Activated naive CD4-positive, alpha-beta T cell treated with anti-CD3 and anti-CD28 coated beads, Interleukin-2, amount 50 U/mL, for 24 hours (primary cell): ENCODE data around the gene LECT2.

Source experiments
- H3K27ac Mint-ChIP-seq: one replicate; pipeline ENCODE4 v1.8.0; 2021; ENCODE audit warnings: mild to moderate bottlenecking, mixed read lengths
- H3K27me3 Mint-ChIP-seq: one replicate; pipeline ENCODE4 v1.8.0; 2021; ENCODE audit warnings: mixed read lengths
- H3K36me3 Mint-ChIP-seq: one replicate; pipeline ENCODE4 v1.8.0; 2021; ENCODE audit warnings: mixed read lengths
- H3K4me1 Mint-ChIP-seq: one replicate; pipeline ENCODE4 v1.8.0; 2021; ENCODE audit warnings: mixed read lengths
- H3K4me3 Mint-ChIP-seq: one replicate; pipeline ENCODE4 v1.8.0; 2021; ENCODE audit warnings: mild to moderate bottlenecking, mixed read lengths
- H3K9me3 Mint-ChIP-seq: one replicate; pipeline ENCODE4 v1.8.0; 2021; ENCODE audit warnings: mixed read lengths

Gene LECT2

GRCh38 chr5:135930029-135930948 is 24.5 kb downstream of the LECT2 start:
- H3K27me3 Mint-ChIP-seq = peaks cover 30% of the 10 kb centered on the region
- H3K4me1 Mint-ChIP-seq = no peaks in the 10 kb centered on the region
- peaks cover 2% of the 10 kb centered on the region for H3K36me3 Mint-ChIP-seq
- H3K27ac Mint-ChIP-seq = no peak overlapping the region
- peaks cover 4% of the 10 kb centered on the region for H3K9me3 Mint-ChIP-seq
- no peak overlapping the region for H3K4me3 Mint-ChIP-seq

GRCh38 chr5:135921388-135921787 is 33.4 kb downstream of the LECT2 start:
- no peaks in the 10 kb centered on the region for H3K9me3 Mint-ChIP-seq
- no peak overlapping the region for H3K27ac Mint-ChIP-seq
- H3K36me3 Mint-ChIP-seq = no peaks in the 10 kb centered on the region
- peaks cover 13% of the 10 kb centered on the region for H3K27me3 Mint-ChIP-seq
- H3K4me3 Mint-ChIP-seq = no peak overlapping the region
- no peaks in the 10 kb centered on the region for H3K4me1 Mint-ChIP-seq

GRCh38 chr5:135920199-135920598 is 34.6 kb downstream of the LECT2 start:
- no peaks in the 10 kb centered on the region for H3K9me3 Mint-ChIP-seq
- no peaks in the 10 kb centered on the region for H3K4me1 Mint-ChIP-seq
- H3K36me3 Mint-ChIP-seq = no peaks in the 10 kb centered on the region
- peaks cover 13% of the 10 kb centered on the region for H3K27me3 Mint-ChIP-seq
- H3K27ac Mint-ChIP-seq = no peak overlapping the region
- H3K4me3 Mint-ChIP-seq = no peak overlapping the region

- no peaks in the 10 kb centered on the region for H3K4me1 Mint-ChIP-seq
- H3K27me3 Mint-ChIP-seq = peaks cover 15% of the 10 kb centered on the region
- no peak overlapping the region for H3K27ac Mint-ChIP-seq
- no peaks in the 10 kb centered on the region for H3K36me3 Mint-ChIP-seq
- no peak overlapping the region for H3K4me3 Mint-ChIP-seq
- no peaks in the 10 kb centered on the region for H3K9me3 Mint-ChIP-seq
Observed at GRCh38 chr5:135916638-135917263, 38.0 kb downstream of the LECT2 start.

GRCh38 chr5:135915466-135916001 is 39.2 kb downstream of the LECT2 start:
- Mint-ChIP-seq H3K4me1 (no peaks in the 10 kb centered on the region), H3K9me3 (no peaks in the 10 kb centered on the region), H3K27me3 (peaks cover 15% of the 10 kb centered on the region), H3K36me3 (no peaks in the 10 kb centered on the region), H3K27ac (no peak overlapping the region), H3K4me3 (no peak overlapping the region)

- Mint-ChIP-seq H3K36me3 (no peaks in the 10 kb centered on the region), H3K4me1 (no peaks in the 10 kb centered on the region), H3K9me3 (no peaks in the 10 kb centered on the region), H3K4me3 (no peak overlapping the region), H3K27ac (no peak overlapping the region), H3K27me3 (peaks cover 15% of the 10 kb centered on the region)
Observed at GRCh38 chr5:135913713-135914626, 40.8 kb downstream of the LECT2 start.

- H3K36me3 Mint-ChIP-seq = no peaks in the 10 kb centered on the region
- H3K9me3 Mint-ChIP-seq = no peaks in the 10 kb centered on the region
- no peaks in the 10 kb centered on the region for H3K4me1 Mint-ChIP-seq
- no peak overlapping the region for H3K27ac Mint-ChIP-seq
- H3K4me3 Mint-ChIP-seq = no peak overlapping the region
- peaks cover 11% of the 10 kb centered on the region for H3K27me3 Mint-ChIP-seq
Observed at GRCh38 chr5:135905144-135905543, 49.6 kb downstream of the LECT2 start.

- Mint-ChIP-seq H3K27me3 (peaks cover 4% of the 10 kb centered on the region), H3K36me3 (no peaks in the 10 kb centered on the region), H3K4me1 (no peaks in the 10 kb centered on the region), H3K9me3 (no peaks in the 10 kb centered on the region), H3K4me3 (no peak overlapping the region), H3K27ac (no peak overlapping the region)
Observed at GRCh38 chr5:135901633-135902032, 53.1 kb downstream of the LECT2 start.

GRCh38 chr5:135900276-135900675 is 54.5 kb downstream of the LECT2 start:
- no peak overlapping the region for H3K27ac Mint-ChIP-seq
- H3K9me3 Mint-ChIP-seq = no peaks in the 10 kb centered on the region
- H3K27me3 Mint-ChIP-seq = peaks cover 4% of the 10 kb centered on the region

GRCh38 chr5:135898651-135899050 is 56.1 kb downstream of the LECT2 start:
- no peaks in the 10 kb centered on the region for H3K9me3 Mint-ChIP-seq
- H3K27me3 Mint-ChIP-seq = peaks cover 4% of the 10 kb centered on the region
- H3K36me3 Mint-ChIP-seq = no peaks in the 10 kb centered on the region
- H3K4me1 Mint-ChIP-seq = no peaks in the 10 kb centered on the region
- H3K27ac Mint-ChIP-seq = no peak overlapping the region
- H3K4me3 Mint-ChIP-seq = no peak overlapping the region

More at GRCh38 chr5:135900276-135900675, 54.5 kb downstream of the LECT2 start:
- Mint-ChIP-seq H3K36me3 (no peaks in the 10 kb centered on the region), H3K4me3 (no peak overlapping the region), H3K4me1 (no peaks in the 10 kb centered on the region)
